HCT116 (cell line): ENCODE measurements around the gene COG5. TPM values are rescaled to one million over a fixed set of nuclear protein-coding genes. Genes with fewer than 3 reads are reported as not detected.

Experiments used
- ATAC-seq: fragments of 200-7000 bp; cut with Tn5 transposase; 2 replicates; pipeline ENCODE4 v1.9.1; 2020; ENCODE audit warnings: mild to moderate bottlenecking, moderate library complexity
- BruUV-seq: library from RNA; stranded (reverse); fragments of 400-500 nt; replicated peaks from 2 replicates; lab custom pipeline; 2021; lab: Mats Ljungman, UMichigan
- CTCF ChIA-PET: fragments of 300-600 bp; sonication (Branson Sonifier 250); formaldehyde crosslinking; loops from one replicate; lab custom pipeline; 2021; ENCODE audit warnings: antibody characterized with exemption; lab: Charles Lee
- POLR2A ChIA-PET: fragments of 300-600, 350-600 bp; sonication (Branson Sonifier 250); formaldehyde crosslinking; loops from one replicate; lab custom pipeline; 2021; ENCODE audit warnings: antibody characterized with exemption; lab: Charles Lee
- RAD21 ChIA-PET, 2 experiments: fragments of 300-600 bp; sonication (Branson Sonifier 250); formaldehyde crosslinking; loops; one replicate each; lab custom pipeline; 2023; ENCODE audit warnings: low total read pairs in 2 of 2; ENCODE audit not compliant: uncharacterized antibody in 2 of 2, unreplicated experiment in 2 of 2, low non-redundant PET in 1 of 2; lab: Charles Lee
- DNase-seq: peaks from one replicate; pipeline ENCODE4 v3.0.0-alpha.2; 2010; ENCODE audit warnings: low read depth, low spot score
- H2AFZ ChIP-seq: fragments of 200-600 bp; shearing (Covaris generic), sonication (generic); 2 replicates; pipeline ENCODE4 v1.6.1; 2017; ENCODE audit warnings: low read depth, mixed run types, mixed read lengths, antibody characterized with exemption, low read length; ENCODE audit not compliant: poor library complexity, severe bottlenecking
- H3K27ac ChIP-seq: 2 replicates; pipeline ENCODE4 v1.5.1; 2012; ENCODE audit warnings: low read depth, low read length
- H3K27me3 ChIP-seq: fragments of 200-600 bp; sonication (generic); 2 replicates; pipeline ENCODE4 v1.6.1; 2016; ENCODE audit warnings: mixed run types, low read length, mixed read lengths; ENCODE audit not compliant: insufficient read depth
- H3K36me3 ChIP-seq, 2 experiments: fragments of 200-500 bp in 1 of 2; fragments of 200-600 bp in 1 of 2; sonication (Bioruptor generic) in 1 of 2; sonication (generic) in 1 of 2; 2 replicates each; pipeline versions ENCODE4 v1.5.1 to v1.6.1; 2014 to 2016; ENCODE audit warnings: low read length in 2 of 2, inconsistent platforms in 1 of 2, mixed read lengths in 1 of 2, mixed run types in 1 of 2; ENCODE audit not compliant: insufficient read depth in 2 of 2, control insufficient read depth in 1 of 2
- H3K4me1 ChIP-seq, 2 experiments: fragments of 200-600 bp in 1 of 2; sonication (generic) in 1 of 2; 2 replicates each; pipeline versions ENCODE4 v1.5.1 to v1.6.1; 2012 to 2017; ENCODE audit warnings: low read length in 2 of 2, inconsistent platforms in 1 of 2, mild to moderate bottlenecking in 1 of 2, mixed read lengths in 1 of 2, mixed run types in 1 of 2, moderate library complexity in 1 of 2; ENCODE audit not compliant: insufficient read depth in 2 of 2, control insufficient read depth in 1 of 2
- H3K4me2 ChIP-seq: fragments of 200-600 bp; sonication (generic); 2 replicates; pipeline ENCODE4 v1.6.1; 2017; ENCODE audit warnings: mixed run types, low read length, mixed read lengths
- H3K4me3 ChIP-seq, 2 experiments: fragments of 200-600 bp in 1 of 2; sonication (generic) in 1 of 2; replicated peaks in 1 of 2; 2 replicates each; pipeline ENCODE4 v1.5.1; 2011 to 2016; ENCODE audit warnings: low read length in 2 of 2, control low read depth in 1 of 2, low read depth in 1 of 2, mild to moderate bottlenecking in 1 of 2, mixed read lengths in 1 of 2, mixed run types in 1 of 2
- H3K79me2 ChIP-seq: fragments of 200-600 bp; sonication (generic); 2 replicates; pipeline ENCODE4 v1.6.1; 2017; ENCODE audit warnings: mild to moderate bottlenecking, mixed run types, low read length, moderate library complexity, mixed read lengths; ENCODE audit not compliant: insufficient read depth
- H3K9ac ChIP-seq: fragments of 200-600 bp; sonication (generic); 2 replicates; pipeline ENCODE4 v1.6.1; 2016; ENCODE audit warnings: low read length, mixed read lengths
- H3K9me2 ChIP-seq: fragments of 200-600 bp; sonication (generic), shearing (Covaris generic); 2 replicates; pipeline ENCODE4 v1.6.1; 2017; ENCODE audit warnings: mixed run types, mild to moderate bottlenecking, moderate library complexity; ENCODE audit not compliant: insufficient read depth
- H3K9me3 ChIP-seq, 2 experiments: fragments of 200-500 bp in 1 of 2; fragments of 200-600 bp in 1 of 2; sonication (Bioruptor generic) in 1 of 2; sonication (generic) in 1 of 2; 2 replicates each; pipeline ENCODE4 v1.6.1; 2014 to 2017; ENCODE audit warnings: low read length in 2 of 2, mixed read lengths in 2 of 2, inconsistent platforms in 1 of 2, low read depth in 1 of 2, mild to moderate bottlenecking in 1 of 2, mixed run types in 1 of 2, moderate library complexity in 1 of 2; ENCODE audit not compliant: control insufficient read depth in 1 of 2, insufficient read depth in 1 of 2
- H4K20me1 ChIP-seq: fragments of 200-600 bp; sonication (generic), shearing (Covaris generic); 2 replicates; pipeline ENCODE4 v1.6.1; 2017; ENCODE audit warnings: mixed run types, mild to moderate bottlenecking, moderate library complexity; ENCODE audit not compliant: insufficient read depth
- CBX3 ChIP-seq: IDR thresholded peaks from 2 replicates; pipeline ENCODE4 v1.6.1; 2012; ENCODE audit warnings: low read depth
- CEBPB ChIP-seq: IDR thresholded peaks from 2 replicates; pipeline ENCODE4 v1.6.1; 2012; ENCODE audit warnings: low read depth
- EGR1 ChIP-seq: IDR thresholded peaks from 2 replicates; pipeline ENCODE4 v1.6.1; 2012; ENCODE audit warnings: low read depth
- ELF1 ChIP-seq: IDR thresholded peaks from 2 replicates; pipeline ENCODE4 v1.6.1; 2012; ENCODE audit warnings: low read depth, borderline replicate concordance
- EZH2 ChIP-seq: fragments of 200-600 bp; sonication (generic); IDR thresholded peaks from 2 replicates; pipeline ENCODE4 v1.6.1; 2017; ENCODE audit warnings: antibody characterized with exemption, mixed run types
- EZH2phosphoT487 ChIP-seq: fragments of 200-600 bp; IDR thresholded peaks from 2 replicates; pipeline ENCODE4 v1.6.1; 2018; ENCODE audit warnings: antibody characterized with exemption, borderline replicate concordance
- JUND ChIP-seq: IDR thresholded peaks from 2 replicates; pipeline ENCODE4 v1.6.1; 2012
- POLR2A ChIP-seq: IDR thresholded peaks from 2 replicates; pipeline ENCODE4 v1.7.0; 2011; ENCODE audit warnings: borderline replicate concordance; ENCODE audit not compliant: insufficient read depth, insufficient read length; ENCODE audit errors: extremely low read depth
- RAD21 ChIP-seq: IDR thresholded peaks from 2 replicates; pipeline ENCODE4 v1.6.1; 2012; ENCODE audit warnings: low read depth, mild to moderate bottlenecking
- REST ChIP-seq: IDR thresholded peaks from 2 replicates; pipeline ENCODE4 v1.6.1; 2012; ENCODE audit warnings: low read depth
- SIN3A ChIP-seq: IDR thresholded peaks from 2 replicates; pipeline ENCODE4 v1.6.1; 2012; ENCODE audit warnings: low read depth
- SRF ChIP-seq: IDR thresholded peaks from 2 replicates; pipeline ENCODE4 v1.6.1; 2012; ENCODE audit warnings: low read depth
- YY1 ChIP-seq: IDR thresholded peaks from 2 replicates; pipeline ENCODE4 v1.6.1; 2011; ENCODE audit warnings: low read length, low read depth, moderate library complexity, mild to moderate bottlenecking; ENCODE audit not compliant: insufficient replicate concordance; ENCODE audit errors: extremely low read depth
- ZNF274 ChIP-seq: fragments of 200-500 bp; sonication (Bioruptor generic); IDR thresholded peaks from 2 replicates; pipeline ENCODE4 v1.6.1; 2014; ENCODE audit warnings: mild to moderate bottlenecking, low read depth, low read length, inconsistent platforms
- intact Hi-C: fragments of 100-400 bp; cut with micrococcal nuclease; formaldehyde crosslinking; loops from 2 replicates; pipeline ENCODE4 v1.10.0; 2022
- total RNA-seq: library from RNA; stranded (reverse); gene quantifications from one replicate; pipeline ENCODE4 v1.2.1, GENCODE V29; 2021; ENCODE audit not compliant: unreplicated experiment
- TF ChIP-seq, protein P1 (sequence below): IDR thresholded peaks from 2 replicates; pipeline ENCODE4 v1.6.1; 2012
- TF ChIP-seq, protein P2 (sequence below): IDR thresholded peaks from 2 replicates; pipeline ENCODE4 v1.6.1; 2012
- TF ChIP-seq, protein P3 (sequence below), 3 experiments: fragments of 200-600 bp in 1 of 3; sonication (generic) in 1 of 3; IDR thresholded peaks in 2 of 3; conservative IDR thresholded peaks in 1 of 3; 2 replicates each; pipeline ENCODE4 v1.5.1; 2012 to 2017; ENCODE audit warnings: low read depth in 2 of 3, low read length in 2 of 3, antibody characterized with exemption in 1 of 3, borderline replicate concordance in 1 of 3, control low read depth in 1 of 3, mild to moderate bottlenecking in 1 of 3, mixed read lengths in 1 of 3, mixed run types in 1 of 3, moderate library complexity in 1 of 3; ENCODE audit not compliant: insufficient read depth in 1 of 3

COG5 gene
- total RNA-seq, 1 experiment from 2014 or later: 30.7 TPM

DNA sequence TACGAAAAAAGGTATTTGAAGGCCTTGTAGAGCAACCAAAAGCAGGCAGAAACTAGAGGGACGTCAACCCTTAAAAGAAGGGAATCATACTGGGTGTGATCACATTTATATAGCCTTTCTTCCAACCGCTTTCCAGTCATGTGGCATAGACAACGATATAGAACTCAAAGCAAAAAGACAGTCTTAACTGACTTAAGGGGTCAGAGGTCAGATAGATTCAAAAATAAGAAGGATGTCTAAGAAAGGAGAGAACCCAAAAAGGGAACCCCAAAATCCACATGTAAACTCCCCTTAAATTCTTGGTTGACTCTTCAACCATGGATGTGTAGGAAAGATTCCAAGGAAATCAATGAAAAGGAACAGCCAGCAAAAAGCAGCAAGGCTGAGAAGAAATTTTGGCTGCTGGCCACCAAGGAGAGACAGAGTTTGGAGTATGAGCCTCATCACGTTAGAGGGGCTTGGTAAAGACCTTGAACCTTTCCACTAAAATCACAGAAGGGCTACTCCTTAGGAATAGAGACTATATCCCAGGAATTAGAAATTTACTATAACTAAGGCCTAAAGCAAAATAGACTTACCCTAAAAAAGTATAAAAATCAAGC is 24.9 kb upstream of the COG5 start (continued):
- TF ChIP-seq, protein P1, sequence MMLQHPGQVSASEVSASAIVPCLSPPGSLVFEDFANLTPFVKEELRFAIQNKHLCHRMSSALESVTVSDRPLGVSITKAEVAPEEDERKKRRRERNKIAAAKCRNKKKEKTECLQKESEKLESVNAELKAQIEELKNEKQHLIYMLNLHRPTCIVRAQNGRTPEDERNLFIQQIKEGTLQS: no peak
- no peak for TF ChIP-seq YY1

DNA sequence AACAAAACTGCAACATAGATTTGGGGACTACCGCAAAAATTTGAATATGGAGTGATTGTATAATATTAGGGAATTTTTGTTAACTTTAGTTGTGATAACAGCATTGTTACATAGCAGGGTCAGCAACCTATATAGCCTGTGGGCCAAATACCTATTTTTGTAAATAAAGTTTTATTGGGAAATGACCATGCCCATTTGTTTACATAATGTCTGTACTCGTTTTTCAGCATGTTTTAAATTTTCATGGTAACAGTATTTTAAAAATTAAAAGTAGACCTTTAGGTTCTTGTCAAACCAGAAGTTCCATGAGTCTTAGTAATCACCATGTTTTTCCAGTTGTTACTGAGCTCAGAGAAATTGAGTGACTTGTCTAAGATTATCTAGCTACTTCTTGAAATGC is 21.0 kb upstream of the COG5 start:
- RAD21 ChIA-PET: no interaction called here
- peaks cover 38% of the 10 kb centered on the region for H3K79me2 ChIP-seq
- POLR2A ChIA-PET: no interaction called here
- H3K9me2 ChIP-seq: no peaks in the 10 kb centered on the region
- H3K9me3 ChIP-seq: no peaks in the 10 kb centered on the region
- CTCF ChIA-PET: no interaction called here
- TF ChIP-seq REST (no peak), CEBPB (no peak), ELF1 (no peak), EZH2phosphoT487 (no peak), SRF (no peak), CBX3 (no peak), EGR1 (no peak), SIN3A (no peak), POLR2A (no peak), ZNF274 (no peak), JUND (no peak), EZH2 (no peak), RAD21 (no peak)
- TF ChIP-seq, protein P2, sequence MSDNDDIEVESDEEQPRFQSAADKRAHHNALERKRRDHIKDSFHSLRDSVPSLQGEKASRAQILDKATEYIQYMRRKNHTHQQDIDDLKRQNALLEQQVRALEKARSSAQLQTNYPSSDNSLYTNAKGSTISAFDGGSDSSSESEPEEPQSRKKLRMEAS: no peak
- TF ChIP-seq, protein P3, sequence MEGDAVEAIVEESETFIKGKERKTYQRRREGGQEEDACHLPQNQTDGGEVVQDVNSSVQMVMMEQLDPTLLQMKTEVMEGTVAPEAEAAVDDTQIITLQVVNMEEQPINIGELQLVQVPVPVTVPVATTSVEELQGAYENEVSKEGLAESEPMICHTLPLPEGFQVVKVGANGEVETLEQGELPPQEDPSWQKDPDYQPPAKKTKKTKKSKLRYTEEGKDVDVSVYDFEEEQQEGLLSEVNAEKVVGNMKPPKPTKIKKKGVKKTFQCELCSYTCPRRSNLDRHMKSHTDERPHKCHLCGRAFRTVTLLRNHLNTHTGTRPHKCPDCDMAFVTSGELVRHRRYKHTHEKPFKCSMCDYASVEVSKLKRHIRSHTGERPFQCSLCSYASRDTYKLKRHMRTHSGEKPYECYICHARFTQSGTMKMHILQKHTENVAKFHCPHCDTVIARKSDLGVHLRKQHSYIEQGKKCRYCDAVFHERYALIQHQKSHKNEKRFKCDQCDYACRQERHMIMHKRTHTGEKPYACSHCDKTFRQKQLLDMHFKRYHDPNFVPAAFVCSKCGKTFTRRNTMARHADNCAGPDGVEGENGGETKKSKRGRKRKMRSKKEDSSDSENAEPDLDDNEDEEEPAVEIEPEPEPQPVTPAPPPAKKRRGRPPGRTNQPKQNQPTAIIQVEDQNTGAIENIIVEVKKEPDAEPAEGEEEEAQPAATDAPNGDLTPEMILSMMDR (IDR thresholded peaks at IDR 0.05 in 2 of 3, conservative IDR thresholded peaks at IDR 0.05 in 1 of 3; ENCODE audit: borderline replicate concordance in 1 of 3, insufficient read depth in 1 of 3, low read depth in 2 of 3, low read length in 2 of 3): no peak
- TF ChIP-seq, protein P1: no peak
- H3K4me3 ChIP-seq: no peak overlapping the region
- ATAC-seq (no peak), DNase-seq (no peak)
- H4K20me1 ChIP-seq: no peaks in the 10 kb centered on the region
- no peak overlapping the region for H3K9ac ChIP-seq
- intact Hi-C loops: loop anchor here (10.0 kb wide), 3 partner anchors 140 to 390 kb away; no protein-coding TSS in a partner anchor
- no peaks in the 10 kb centered on the region for H3K27me3 ChIP-seq
- peaks cover 2 to 9% of the 10 kb centered on the region in 2 experiments; a peak in 3 of 4 replicates for H3K4me1 ChIP-seq
- H3K4me2 ChIP-seq: no peak overlapping the region
- 0 out of 4 replicates have a peak, but pooled peaks cover 2 to 5% of the 10 kb centered on the region in 2 experiments for H3K36me3 ChIP-seq
- no TSS peak for BruUV-seq
- H2AFZ ChIP-seq: no peak overlapping the region
- H3K27ac ChIP-seq: no peak overlapping the region
